H1 (cell line): ENCODE results near the gene PAF1.

ENCODE experiments used
- EP300 ChIP-seq, 2 experiments: IDR thresholded peaks; 1 replicate in 1 of 2; 2 replicates in 1 of 2; pipeline ENCODE4 v1.6.1; 2011 to 2012; ENCODE audit warnings: low read depth in 2 of 2, low read length in 2 of 2, mild to moderate bottlenecking in 2 of 2, borderline replicate concordance in 1 of 2, inconsistent platforms in 1 of 2, moderate library complexity in 1 of 2
- POLR2A ChIP-seq, 2 experiments: IDR thresholded peaks; 1 replicate in 1 of 2; 2 replicates in 1 of 2; pipeline ENCODE4 v1.6.1; 2011; ENCODE audit warnings: low read depth in 2 of 2, low read length in 2 of 2, mild to moderate bottlenecking in 2 of 2; ENCODE audit errors: control extremely low read depth in 1 of 2
- SIN3A ChIP-seq, 2 experiments: IDR thresholded peaks in 1 of 2; conservative IDR thresholded peaks in 1 of 2; 2 replicates each; pipeline ENCODE4 v1.6.1; 2011 to 2012; ENCODE audit warnings: low read length in 2 of 2, improper control_type of control experiment in 1 of 2, low read depth in 1 of 2, mild to moderate bottlenecking in 1 of 2
- TAF1 ChIP-seq: IDR thresholded peaks from 2 replicates; pipeline ENCODE4 v1.6.1; 2011; ENCODE audit warnings: mild to moderate bottlenecking, low read depth, low read length
- TCF12 ChIP-seq: IDR thresholded peaks from 2 replicates; pipeline ENCODE4 v1.6.1; 2011; ENCODE audit warnings: low read depth, mild to moderate bottlenecking, low read length
- TF ChIP-seq, protein P1 (sequence below), 3 experiments: IDR thresholded peaks; 1 replicate in 2 of 3; 2 replicates in 1 of 3; pipeline versions ENCODE4 v1.5.1 to v1.6.1; 2011; ENCODE audit warnings: low read length in 3 of 3, mild to moderate bottlenecking in 3 of 3, inconsistent platforms in 2 of 3, low read depth in 1 of 3, moderate library complexity in 1 of 3; ENCODE audit not compliant: insufficient read depth in 1 of 3; ENCODE audit errors: control extremely low read depth in 1 of 3
- TF ChIP-seq, protein P2 (sequence below): IDR thresholded peaks from 2 replicates; pipeline ENCODE4 v1.6.1; 2011; ENCODE audit warnings: low read depth, mild to moderate bottlenecking, low read length; ENCODE audit not compliant: insufficient read depth

DNA sequence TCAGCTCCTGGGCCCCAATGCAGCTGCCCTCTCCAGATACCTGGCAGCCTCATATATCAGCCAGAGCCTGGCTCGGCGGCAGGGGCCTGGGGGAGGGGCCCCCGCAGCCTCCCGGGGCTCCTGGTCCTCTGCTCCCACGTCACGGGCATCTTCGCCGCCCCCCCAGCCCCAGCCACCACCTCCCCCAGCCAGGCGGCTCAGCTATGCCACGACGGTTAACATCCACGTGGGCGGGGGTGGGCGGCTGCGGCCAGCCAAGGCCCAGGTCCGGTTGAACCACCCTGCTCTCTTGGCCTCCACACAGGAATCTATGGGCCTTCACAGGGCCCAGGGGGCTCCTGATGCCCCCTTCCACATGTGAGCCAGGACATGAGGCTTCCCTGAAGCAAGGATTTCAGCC, 34.0 kb upstream of the PAF1 start:
- TF ChIP-seq, protein P1, sequence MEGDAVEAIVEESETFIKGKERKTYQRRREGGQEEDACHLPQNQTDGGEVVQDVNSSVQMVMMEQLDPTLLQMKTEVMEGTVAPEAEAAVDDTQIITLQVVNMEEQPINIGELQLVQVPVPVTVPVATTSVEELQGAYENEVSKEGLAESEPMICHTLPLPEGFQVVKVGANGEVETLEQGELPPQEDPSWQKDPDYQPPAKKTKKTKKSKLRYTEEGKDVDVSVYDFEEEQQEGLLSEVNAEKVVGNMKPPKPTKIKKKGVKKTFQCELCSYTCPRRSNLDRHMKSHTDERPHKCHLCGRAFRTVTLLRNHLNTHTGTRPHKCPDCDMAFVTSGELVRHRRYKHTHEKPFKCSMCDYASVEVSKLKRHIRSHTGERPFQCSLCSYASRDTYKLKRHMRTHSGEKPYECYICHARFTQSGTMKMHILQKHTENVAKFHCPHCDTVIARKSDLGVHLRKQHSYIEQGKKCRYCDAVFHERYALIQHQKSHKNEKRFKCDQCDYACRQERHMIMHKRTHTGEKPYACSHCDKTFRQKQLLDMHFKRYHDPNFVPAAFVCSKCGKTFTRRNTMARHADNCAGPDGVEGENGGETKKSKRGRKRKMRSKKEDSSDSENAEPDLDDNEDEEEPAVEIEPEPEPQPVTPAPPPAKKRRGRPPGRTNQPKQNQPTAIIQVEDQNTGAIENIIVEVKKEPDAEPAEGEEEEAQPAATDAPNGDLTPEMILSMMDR (IDR thresholded peaks at IDR 0.05; ENCODE audit: control extremely low read depth in 1 of 3, insufficient read depth in 1 of 3, low read depth in 1 of 3, low read length in 3 of 3), result no peak
- TF ChIP-seq TAF1 (no peak), SIN3A (conservative IDR thresholded peaks at IDR 0.05 in 1 of 2, IDR thresholded peaks at IDR 0.05 in 1 of 2; ENCODE audit: low read depth in 1 of 2, low read length in 2 of 2) (no peak), POLR2A (IDR thresholded peaks at IDR 0.05; ENCODE audit: control extremely low read depth in 1 of 2, low read depth in 2 of 2, low read length in 2 of 2) (no peak), TCF12 (no peak), EP300 (IDR thresholded peaks at IDR 0.05; ENCODE audit: borderline replicate concordance in 1 of 2, low read depth in 2 of 2, low read length in 2 of 2) (no peak)
- TF ChIP-seq, protein P2, sequence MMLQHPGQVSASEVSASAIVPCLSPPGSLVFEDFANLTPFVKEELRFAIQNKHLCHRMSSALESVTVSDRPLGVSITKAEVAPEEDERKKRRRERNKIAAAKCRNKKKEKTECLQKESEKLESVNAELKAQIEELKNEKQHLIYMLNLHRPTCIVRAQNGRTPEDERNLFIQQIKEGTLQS, result no peak
